ENCODE results near the gene CPEB1. TPM values are rescaled to one million over a fixed set of nuclear protein-coding genes. Genes with fewer than 3 reads are reported as not detected.
A peak's percentile ranks its signal among the peaks of the same experiment; 100 is the strongest.

CPEB1 gene
- total and polyA plus RNA-seq, 2 of the 13 experiments (the other 11 are each of a cell fraction or from before 2014, with no cell fraction given), result 0.03 to 0.07 TPM

DNA sequence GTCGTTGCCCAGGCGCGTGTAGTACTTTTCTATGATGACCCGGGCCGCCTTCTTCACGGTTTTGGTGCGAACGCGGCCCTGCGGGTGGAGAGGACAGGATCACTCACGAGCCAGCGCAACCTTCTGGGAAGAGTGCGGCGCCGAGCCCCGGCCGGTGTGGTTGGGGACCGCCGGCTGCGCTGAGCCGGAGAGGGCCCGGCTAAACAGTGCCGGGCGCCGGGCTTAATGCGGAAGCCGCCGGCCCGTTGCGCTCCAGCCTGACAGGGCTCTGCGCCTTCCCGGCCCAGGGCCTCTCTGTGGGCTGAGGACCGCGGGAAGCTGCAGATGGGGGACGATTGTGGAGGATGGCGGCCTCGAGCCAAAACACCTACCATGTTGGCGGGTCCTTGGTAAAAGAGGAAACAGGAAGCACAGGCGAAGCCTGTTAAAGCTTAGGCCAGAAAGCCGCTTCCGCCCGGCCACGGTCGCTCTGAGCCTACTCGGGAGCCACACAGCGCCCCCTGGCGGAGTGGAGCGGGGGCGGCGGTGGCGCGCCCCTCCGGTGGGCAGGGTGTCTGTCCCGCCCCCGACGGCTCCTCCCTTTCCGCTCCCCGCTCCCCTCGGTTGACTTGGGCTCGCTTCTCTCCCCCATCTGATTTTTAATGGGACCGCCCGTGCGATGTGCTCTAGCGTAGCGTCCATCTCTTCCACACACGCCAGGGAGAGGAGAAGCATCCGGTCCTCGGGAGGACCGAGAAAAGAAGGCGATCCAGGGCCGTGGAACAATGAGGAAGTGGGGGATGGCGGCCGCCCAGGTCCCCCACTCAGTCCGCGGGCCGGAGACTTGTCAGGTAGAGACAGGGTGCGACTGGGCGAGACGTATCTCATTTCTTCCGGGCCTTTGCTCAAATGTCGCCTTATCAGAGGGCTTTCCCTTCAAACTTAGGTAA, 106.8 kb downstream of the CPEB1 start, which contains the start of gene RPS17 (continued):
- TF ChIP-seq, protein P1, sequence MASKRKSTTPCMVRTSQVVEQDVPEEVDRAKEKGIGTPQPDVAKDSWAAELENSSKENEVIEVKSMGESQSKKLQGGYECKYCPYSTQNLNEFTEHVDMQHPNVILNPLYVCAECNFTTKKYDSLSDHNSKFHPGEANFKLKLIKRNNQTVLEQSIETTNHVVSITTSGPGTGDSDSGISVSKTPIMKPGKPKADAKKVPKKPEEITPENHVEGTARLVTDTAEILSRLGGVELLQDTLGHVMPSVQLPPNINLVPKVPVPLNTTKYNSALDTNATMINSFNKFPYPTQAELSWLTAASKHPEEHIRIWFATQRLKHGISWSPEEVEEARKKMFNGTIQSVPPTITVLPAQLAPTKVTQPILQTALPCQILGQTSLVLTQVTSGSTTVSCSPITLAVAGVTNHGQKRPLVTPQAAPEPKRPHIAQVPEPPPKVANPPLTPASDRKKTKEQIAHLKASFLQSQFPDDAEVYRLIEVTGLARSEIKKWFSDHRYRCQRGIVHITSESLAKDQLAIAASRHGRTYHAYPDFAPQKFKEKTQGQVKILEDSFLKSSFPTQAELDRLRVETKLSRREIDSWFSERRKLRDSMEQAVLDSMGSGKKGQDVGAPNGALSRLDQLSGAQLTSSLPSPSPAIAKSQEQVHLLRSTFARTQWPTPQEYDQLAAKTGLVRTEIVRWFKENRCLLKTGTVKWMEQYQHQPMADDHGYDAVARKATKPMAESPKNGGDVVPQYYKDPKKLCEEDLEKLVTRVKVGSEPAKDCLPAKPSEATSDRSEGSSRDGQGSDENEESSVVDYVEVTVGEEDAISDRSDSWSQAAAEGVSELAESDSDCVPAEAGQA (IDR thresholded peaks at IDR 0.05; ENCODE audit: low read depth), result peak; percentile 69; the same call in 1 of the 2 replicates
- TF ChIP-seq, protein P1 (CRISPR knock-in tag; IDR thresholded peaks at IDR 0.05; ENCODE audit: borderline replicate concordance), result no peak; the same call in 1 of the 2 replicates
- TF ChIP-seq ZNF501 (CRISPR knock-in tag; IDR thresholded peaks at IDR 0.05) (peak; percentile 68), CBFB (CRISPR knock-in tag; IDR thresholded peaks at IDR 0.05) (peak; percentile 75; the same call in 1 of the 2 replicates), MTF1 (CRISPR knock-in tag; IDR thresholded peaks at IDR 0.05) (no peak; the same call in 1 of the 2 replicates), MIXL1 (CRISPR knock-in tag; IDR thresholded peaks at IDR 0.05) (peak; percentile 65), GTF2F1 (IDR thresholded peaks at IDR 0.05; ENCODE audit: low read length) (peak; percentile 74; the same call in 1 of the 2 replicates), ZFP90 (CRISPR knock-in tag; IDR thresholded peaks at IDR 0.05; ENCODE audit: borderline replicate concordance) (peak; percentile 96), AHR (CRISPR knock-in tag; IDR thresholded peaks at IDR 0.05) (no peak; the same call in 1 of the 2 replicates), FOXP1 (IDR thresholded peaks at IDR 0.05) (no peak), FOXP1 (CRISPR knock-in tag; IDR thresholded peaks at IDR 0.05) (no peak), ATRX (CRISPR knock-in tag; IDR thresholded peaks at IDR 0.05; ENCODE audit: borderline replicate concordance) (no peak), HNF4A (CRISPR knock-in tag; IDR thresholded peaks at IDR 0.05) (no peak), SMYD3 (CRISPR knock-in tag; IDR thresholded peaks at IDR 0.05) (no peak)
- TF ChIP-seq, protein P2, sequence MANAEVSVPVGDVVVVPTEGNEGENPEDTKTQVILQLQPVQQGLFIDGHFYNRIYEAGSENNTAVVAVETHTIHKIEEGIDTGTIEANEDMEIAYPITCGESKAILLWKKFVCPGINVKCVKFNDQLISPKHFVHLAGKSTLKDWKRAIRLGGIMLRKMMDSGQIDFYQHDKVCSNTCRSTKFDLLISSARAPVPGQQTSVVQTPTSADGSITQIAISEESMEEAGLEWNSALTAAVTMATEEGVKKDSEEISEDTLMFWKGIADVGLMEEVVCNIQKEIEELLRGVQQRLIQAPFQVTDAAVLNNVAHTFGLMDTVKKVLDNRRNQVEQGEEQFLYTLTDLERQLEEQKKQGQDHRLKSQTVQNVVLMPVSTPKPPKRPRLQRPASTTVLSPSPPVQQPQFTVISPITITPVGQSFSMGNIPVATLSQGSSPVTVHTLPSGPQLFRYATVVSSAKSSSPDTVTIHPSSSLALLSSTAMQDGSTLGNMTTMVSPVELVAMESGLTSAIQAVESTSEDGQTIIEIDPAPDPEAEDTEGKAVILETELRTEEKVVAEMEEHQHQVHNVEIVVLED (CRISPR knock-in tag; IDR thresholded peaks at IDR 0.05; ENCODE audit: borderline replicate concordance), result peak; percentile 68; the same call in 1 of the 2 replicates
- TF ChIP-seq, protein P3, sequence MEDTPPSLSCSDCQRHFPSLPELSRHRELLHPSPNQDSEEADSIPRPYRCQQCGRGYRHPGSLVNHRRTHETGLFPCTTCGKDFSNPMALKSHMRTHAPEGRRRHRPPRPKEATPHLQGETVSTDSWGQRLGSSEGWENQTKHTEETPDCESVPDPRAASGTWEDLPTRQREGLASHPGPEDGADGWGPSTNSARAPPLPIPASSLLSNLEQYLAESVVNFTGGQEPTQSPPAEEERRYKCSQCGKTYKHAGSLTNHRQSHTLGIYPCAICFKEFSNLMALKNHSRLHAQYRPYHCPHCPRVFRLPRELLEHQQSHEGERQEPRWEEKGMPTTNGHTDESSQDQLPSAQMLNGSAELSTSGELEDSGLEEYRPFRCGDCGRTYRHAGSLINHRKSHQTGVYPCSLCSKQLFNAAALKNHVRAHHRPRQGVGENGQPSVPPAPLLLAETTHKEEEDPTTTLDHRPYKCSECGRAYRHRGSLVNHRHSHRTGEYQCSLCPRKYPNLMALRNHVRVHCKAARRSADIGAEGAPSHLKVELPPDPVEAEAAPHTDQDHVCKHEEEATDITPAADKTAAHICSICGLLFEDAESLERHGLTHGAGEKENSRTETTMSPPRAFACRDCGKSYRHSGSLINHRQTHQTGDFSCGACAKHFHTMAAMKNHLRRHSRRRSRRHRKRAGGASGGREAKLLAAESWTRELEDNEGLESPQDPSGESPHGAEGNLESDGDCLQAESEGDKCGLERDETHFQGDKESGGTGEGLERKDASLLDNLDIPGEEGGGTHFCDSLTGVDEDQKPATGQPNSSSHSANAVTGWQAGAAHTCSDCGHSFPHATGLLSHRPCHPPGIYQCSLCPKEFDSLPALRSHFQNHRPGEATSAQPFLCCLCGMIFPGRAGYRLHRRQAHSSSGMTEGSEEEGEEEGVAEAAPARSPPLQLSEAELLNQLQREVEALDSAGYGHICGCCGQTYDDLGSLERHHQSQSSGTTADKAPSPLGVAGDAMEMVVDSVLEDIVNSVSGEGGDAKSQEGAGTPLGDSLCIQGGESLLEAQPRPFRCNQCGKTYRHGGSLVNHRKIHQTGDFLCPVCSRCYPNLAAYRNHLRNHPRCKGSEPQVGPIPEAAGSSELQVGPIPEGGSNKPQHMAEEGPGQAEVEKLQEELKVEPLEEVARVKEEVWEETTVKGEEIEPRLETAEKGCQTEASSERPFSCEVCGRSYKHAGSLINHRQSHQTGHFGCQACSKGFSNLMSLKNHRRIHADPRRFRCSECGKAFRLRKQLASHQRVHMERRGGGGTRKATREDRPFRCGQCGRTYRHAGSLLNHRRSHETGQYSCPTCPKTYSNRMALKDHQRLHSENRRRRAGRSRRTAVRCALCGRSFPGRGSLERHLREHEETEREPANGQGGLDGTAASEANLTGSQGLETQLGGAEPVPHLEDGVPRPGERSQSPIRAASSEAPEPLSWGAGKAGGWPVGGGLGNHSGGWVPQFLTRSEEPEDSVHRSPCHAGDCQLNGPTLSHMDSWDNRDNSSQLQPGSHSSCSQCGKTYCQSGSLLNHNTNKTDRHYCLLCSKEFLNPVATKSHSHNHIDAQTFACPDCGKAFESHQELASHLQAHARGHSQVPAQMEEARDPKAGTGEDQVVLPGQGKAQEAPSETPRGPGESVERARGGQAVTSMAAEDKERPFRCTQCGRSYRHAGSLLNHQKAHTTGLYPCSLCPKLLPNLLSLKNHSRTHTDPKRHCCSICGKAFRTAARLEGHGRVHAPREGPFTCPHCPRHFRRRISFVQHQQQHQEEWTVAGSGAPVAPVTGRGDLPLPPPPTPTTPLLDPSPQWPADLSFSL (CRISPR knock-in tag; IDR thresholded peaks at IDR 0.05), result 0 out of 2 replicates have a peak, but pooled peaks have one; percentile 9

Measured in HepG2 (cell line).